OCI-LY7 (cell line): ENCODE measurements around the gene RTCB. TPM values are rescaled to one million over a fixed set of nuclear protein-coding genes. Genes with fewer than 3 reads are reported as not detected.
"Not testable (repeated sequence)": the region's sequence is repeated elsewhere in the genome, so short reads cannot be mapped to it uniquely, and the experiment has no call there.

ENCODE experiments used
- BruUV-seq: library from RNA; stranded (reverse); fragments of 400-500 nt; replicated peaks from 2 replicates; lab custom pipeline; 2021; lab: Mats Ljungman, UMichigan
- CTCF ChIA-PET: fragments of 300-600 bp; sonication (Branson Sonifier 250); formaldehyde crosslinking; loops from one replicate; lab custom pipeline; 2022; ENCODE audit warnings: antibody characterized with exemption; ENCODE audit not compliant: unreplicated experiment; lab: Charles Lee
- POLR2A ChIA-PET: fragments of 300-600 bp; sonication (Branson Sonifier 250); formaldehyde crosslinking; loops from one replicate; lab custom pipeline; 2022; ENCODE audit warnings: antibody characterized with exemption; lab: Charles Lee
- DNase-seq: peaks from one replicate; pipeline ENCODE4 v3.0.0-alpha.2; 2015; ENCODE audit warnings: low spot score
- H2AFZ ChIP-seq: fragments of 200-600 bp; sonication (generic), shearing (Covaris generic); 2 replicates; pipeline ENCODE4 v1.6.1; 2014; ENCODE audit warnings: mild to moderate bottlenecking, antibody characterized with exemption, low read length, moderate library complexity
- H3K27ac ChIP-seq: fragments of 200-600 bp; sonication (generic); 2 replicates; pipeline ENCODE4 v1.5.1; 2014; ENCODE audit warnings: mixed run types, low read depth, mild to moderate bottlenecking, moderate library complexity, low read length, inconsistent platforms; ENCODE audit not compliant: poor library complexity, severe bottlenecking
- H3K36me3 ChIP-seq: fragments of 200-600 bp; sonication (generic); 2 replicates; pipeline ENCODE4 v1.6.1; 2014; ENCODE audit warnings: mild to moderate bottlenecking, antibody characterized with exemption, low read length, moderate library complexity, mixed read lengths; ENCODE audit not compliant: insufficient read depth
- H3K4me1 ChIP-seq: fragments of 200-600 bp; sonication (generic); 2 replicates; pipeline ENCODE4 v1.5.1; 2014; ENCODE audit warnings: mild to moderate bottlenecking, low read length; ENCODE audit not compliant: insufficient read depth, poor library complexity, severe bottlenecking
- H3K4me2 ChIP-seq: fragments of 200-600 bp; sonication (generic); 2 replicates; pipeline ENCODE4 v1.6.1; 2014; ENCODE audit warnings: mild to moderate bottlenecking, low read length
- H3K4me3 ChIP-seq: fragments of 200-600 bp; sonication (generic); 2 replicates; pipeline ENCODE4 v1.5.1; 2014; ENCODE audit warnings: mild to moderate bottlenecking, low read depth, low read length; ENCODE audit not compliant: poor library complexity, severe bottlenecking
- H3K79me2 ChIP-seq: fragments of 200-600 bp; sonication (generic); 2 replicates; pipeline ENCODE4 v1.6.1; 2016; ENCODE audit warnings: low read depth, mild to moderate bottlenecking, low read length, moderate library complexity, mixed read lengths; ENCODE audit not compliant: insufficient read depth
- H3K9me2 ChIP-seq: fragments of 200-600 bp; sonication (generic); 2 replicates; pipeline ENCODE4 v1.6.1; 2016; ENCODE audit warnings: mild to moderate bottlenecking, low read length, mixed read lengths; ENCODE audit not compliant: insufficient read depth
- H3K9me3 ChIP-seq: fragments of 200-600 bp; sonication (generic); 2 replicates; pipeline ENCODE4 v1.6.1; 2014; ENCODE audit warnings: mild to moderate bottlenecking, mixed run types, low read length, mixed read lengths
- H4K20me1 ChIP-seq: fragments of 200-600 bp; sonication (generic); 2 replicates; pipeline ENCODE4 v1.6.1; 2014; ENCODE audit warnings: mild to moderate bottlenecking, antibody characterized with exemption, low read length, moderate library complexity, mixed read lengths; ENCODE audit not compliant: insufficient read depth
- EZH2phosphoT487 ChIP-seq: fragments of 200-600 bp; sonication (generic); IDR thresholded peaks from 2 replicates; pipeline ENCODE4 v1.6.1; 2018; ENCODE audit warnings: low read depth, borderline replicate concordance, mild to moderate bottlenecking, mixed run types, antibody characterized with exemption, low read length, moderate library complexity, mixed read lengths
- intact Hi-C: fragments of 100-400 bp; cut with micrococcal nuclease; formaldehyde crosslinking; loops from one replicate; pipeline ENCODE4 v1.10.0; 2022; ENCODE audit not compliant: unreplicated experiment
- total RNA-seq, 2 experiments: library from RNA; depleted of rRNA in 1 of 2; stranded (reverse); fragments of >200 nt in 1 of 2; shearing (Covaris generic) in 1 of 2; gene quantifications; 2 replicates each; pipeline ENCODE4 v1.2.3, GENCODE V29; 2014 to 2022
- TF ChIP-seq, protein P1 (sequence below): fragments of 200-600 bp; sonication (generic); conservative IDR thresholded peaks from 2 replicates; pipeline ENCODE4 v1.5.1; 2014; ENCODE audit warnings: mild to moderate bottlenecking, antibody characterized with exemption, low read length, moderate library complexity, mixed read lengths

RTCB gene
- total RNA-seq, 2 experiments from 2014 or later, result 29.9 to 37.2 TPM

DNA sequence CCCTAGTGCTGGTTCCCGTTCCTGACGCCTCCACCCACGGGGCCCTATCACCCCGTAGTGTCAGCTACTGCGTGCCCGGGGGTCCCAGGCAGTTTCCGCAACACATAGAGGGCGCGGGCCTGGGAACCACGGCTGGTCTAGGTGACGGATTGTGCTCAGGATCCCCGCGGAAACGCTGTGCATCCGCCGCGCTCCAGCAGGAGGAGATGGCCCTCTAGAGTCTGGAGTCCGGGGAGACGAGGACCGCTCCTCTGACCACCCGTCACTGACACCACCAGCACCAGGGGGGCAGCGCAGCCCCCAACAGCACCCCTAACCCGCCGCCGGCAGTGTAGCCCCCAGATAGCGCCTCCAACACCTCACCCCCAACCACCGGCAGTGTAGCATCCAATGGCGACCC is 58.8 kb downstream of the RTCB start:
- H3K4me2 ChIP-seq, result no peak overlapping the region
- POLR2A ChIA-PET, result no interaction called here
- no TSS peak for BruUV-seq
- CTCF ChIA-PET, result no interaction called here
- H3K79me2 ChIP-seq, result no peaks in the 10 kb centered on the region
- no peaks in the 10 kb centered on the region for H3K9me2 ChIP-seq
- no peak for DNase-seq
- H3K4me3 ChIP-seq, result no peak overlapping the region
- H3K27ac ChIP-seq, result no peak overlapping the region
- H2AFZ ChIP-seq, result no peak overlapping the region
- no peaks in the 10 kb centered on the region for H4K20me1 ChIP-seq
- intact Hi-C loops, result no loop called here
- no peaks in the 10 kb centered on the region for H3K4me1 ChIP-seq
- H3K36me3 ChIP-seq, result no peaks in the 10 kb centered on the region
- H3K9me3 ChIP-seq, result no peaks in the 10 kb centered on the region
- no peak for TF ChIP-seq EZH2phosphoT487
- TF ChIP-seq, protein P1, sequence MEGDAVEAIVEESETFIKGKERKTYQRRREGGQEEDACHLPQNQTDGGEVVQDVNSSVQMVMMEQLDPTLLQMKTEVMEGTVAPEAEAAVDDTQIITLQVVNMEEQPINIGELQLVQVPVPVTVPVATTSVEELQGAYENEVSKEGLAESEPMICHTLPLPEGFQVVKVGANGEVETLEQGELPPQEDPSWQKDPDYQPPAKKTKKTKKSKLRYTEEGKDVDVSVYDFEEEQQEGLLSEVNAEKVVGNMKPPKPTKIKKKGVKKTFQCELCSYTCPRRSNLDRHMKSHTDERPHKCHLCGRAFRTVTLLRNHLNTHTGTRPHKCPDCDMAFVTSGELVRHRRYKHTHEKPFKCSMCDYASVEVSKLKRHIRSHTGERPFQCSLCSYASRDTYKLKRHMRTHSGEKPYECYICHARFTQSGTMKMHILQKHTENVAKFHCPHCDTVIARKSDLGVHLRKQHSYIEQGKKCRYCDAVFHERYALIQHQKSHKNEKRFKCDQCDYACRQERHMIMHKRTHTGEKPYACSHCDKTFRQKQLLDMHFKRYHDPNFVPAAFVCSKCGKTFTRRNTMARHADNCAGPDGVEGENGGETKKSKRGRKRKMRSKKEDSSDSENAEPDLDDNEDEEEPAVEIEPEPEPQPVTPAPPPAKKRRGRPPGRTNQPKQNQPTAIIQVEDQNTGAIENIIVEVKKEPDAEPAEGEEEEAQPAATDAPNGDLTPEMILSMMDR, result no peak

DNA sequence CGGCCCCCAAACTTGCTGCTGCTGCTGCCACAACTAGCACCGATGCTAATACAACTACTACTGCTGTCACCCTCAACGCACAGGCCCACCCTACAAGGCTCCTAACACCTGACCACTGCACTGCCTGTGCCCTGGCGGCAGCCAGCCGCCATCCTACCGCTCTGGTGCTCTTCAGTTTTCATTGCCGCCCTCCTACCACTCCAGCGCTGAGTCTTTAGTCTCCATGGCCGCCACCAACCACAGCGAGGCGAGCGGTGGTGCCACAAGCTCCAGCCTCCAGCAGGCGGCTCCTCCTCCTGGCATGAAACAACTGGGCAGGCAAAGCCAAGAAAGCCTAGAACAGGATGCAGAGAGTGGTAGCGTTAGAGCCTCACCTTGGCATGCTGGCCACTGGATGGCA is 59.4 kb downstream of the RTCB start:
- Histone ChIP-seq H3K4me2 (no peak overlapping the region), H3K4me1 (no peaks in the 10 kb centered on the region), H3K9me2 (no peaks in the 10 kb centered on the region), H3K4me3 (no peak overlapping the region), H3K79me2 (no peaks in the 10 kb centered on the region), H2AFZ (no peak overlapping the region), H3K9me3 (no peaks in the 10 kb centered on the region), H4K20me1 (no peaks in the 10 kb centered on the region), H3K36me3 (no peaks in the 10 kb centered on the region), H3K27ac (no peak overlapping the region)
- DNase-seq, result no peak
- BruUV-seq, result no TSS peak
- TF ChIP-seq, protein P1, result no peak
- TF ChIP-seq EZH2phosphoT487, result no peak
- CTCF ChIA-PET, result no interaction called here
- POLR2A ChIA-PET, result no interaction called here
- intact Hi-C loops, result no loop called here

DNA sequence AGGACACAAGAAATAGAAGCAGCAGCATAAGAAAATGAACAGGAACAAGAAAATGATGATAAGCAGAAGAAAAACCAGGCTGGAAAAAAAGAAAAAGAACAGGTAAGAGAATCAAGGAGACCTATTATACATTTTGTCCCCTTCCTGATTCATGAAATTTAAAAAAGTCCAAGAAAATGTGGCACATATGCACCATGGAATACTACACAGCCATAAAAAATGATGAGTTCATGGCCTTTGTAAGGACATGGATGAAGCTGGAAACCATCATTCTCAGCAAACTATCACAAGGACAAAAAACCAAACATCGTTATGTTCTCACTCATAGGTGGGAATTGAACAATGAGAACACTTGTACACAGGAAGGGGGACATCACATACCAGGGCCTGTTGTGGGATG is 60.2 kb downstream of the RTCB start:
- H3K9me3 ChIP-seq, H3K4me1 ChIP-seq, H3K36me3 ChIP-seq, intact Hi-C loops, H3K27ac ChIP-seq, CTCF ChIA-PET, H3K9me2 ChIP-seq, H2AFZ ChIP-seq, DNase-seq, H3K4me2 ChIP-seq, H4K20me1 ChIP-seq, POLR2A ChIA-PET, BruUV-seq, H3K79me2 ChIP-seq, H3K4me3 ChIP-seq: not testable (repeated sequence)
